Stimulated activated CD4-positive, alpha-beta T cell treated with anti-CD3 and anti-CD28 coated beads, TNF-alpha, amount 100 ng/mL, for 48 hours (primary cell): ENCODE measurements around the gene SMAD5.

Experiments
- DNase-seq, 3 donors: peaks; one replicate each; pipeline ENCODE4 v3.0.0-alpha.2; 2020; ENCODE audit warnings: low read depth in 3 of 3

SMAD5 gene

DNA sequence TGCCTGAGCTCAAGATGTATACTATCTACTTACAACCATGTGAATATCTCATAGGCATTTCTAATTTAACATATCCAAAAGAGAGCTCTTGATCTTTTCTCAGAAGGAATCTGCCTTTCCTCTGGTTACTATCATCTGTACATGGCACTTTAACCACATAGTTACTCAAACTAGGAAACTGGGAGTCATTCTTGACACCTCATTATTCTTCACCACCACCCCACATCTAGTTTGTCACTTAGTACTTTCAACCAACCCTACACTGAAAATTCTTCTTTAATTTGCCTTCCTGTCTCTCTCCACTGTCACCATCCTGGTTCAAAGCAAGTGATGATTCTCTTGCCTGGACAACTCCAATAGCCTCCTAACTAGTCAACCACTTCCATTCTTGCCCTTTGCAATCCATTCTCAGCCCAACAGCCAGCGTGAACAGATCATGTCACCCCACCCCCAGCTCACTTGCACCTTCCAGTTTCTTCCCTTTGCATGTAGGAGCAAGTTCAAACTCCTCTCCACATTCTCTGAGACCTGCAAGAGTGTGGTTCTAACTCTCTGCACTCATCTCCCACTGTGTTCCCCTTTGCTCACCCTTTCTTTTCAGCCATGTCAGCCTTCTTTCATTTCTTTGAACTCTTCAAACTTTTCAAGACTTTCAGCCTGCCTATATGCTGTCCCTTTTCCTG, 17.3 kb upstream of the SMAD5 start:
- DNase-seq = no peak

DNA sequence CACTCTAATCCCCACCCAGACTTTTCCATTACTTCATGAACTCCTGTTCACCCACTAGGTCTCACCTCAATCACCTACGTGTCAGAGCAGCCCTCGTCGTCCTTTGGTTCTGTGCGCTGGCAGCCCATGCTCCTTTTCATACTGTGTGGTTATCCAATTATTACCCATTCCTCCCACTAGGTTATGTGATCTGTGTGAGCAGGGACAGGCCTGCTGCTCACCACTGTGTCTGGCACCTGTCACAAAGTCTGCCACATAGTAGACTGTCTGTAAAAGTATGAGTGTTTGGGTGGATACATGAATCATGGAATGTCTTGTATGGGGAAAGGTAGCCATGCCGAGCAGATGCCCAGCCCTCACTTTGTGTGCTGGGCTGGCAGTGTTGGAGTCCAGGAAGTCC, 12.1 kb upstream of the SMAD5 start:
- no peak for DNase-seq

DNA sequence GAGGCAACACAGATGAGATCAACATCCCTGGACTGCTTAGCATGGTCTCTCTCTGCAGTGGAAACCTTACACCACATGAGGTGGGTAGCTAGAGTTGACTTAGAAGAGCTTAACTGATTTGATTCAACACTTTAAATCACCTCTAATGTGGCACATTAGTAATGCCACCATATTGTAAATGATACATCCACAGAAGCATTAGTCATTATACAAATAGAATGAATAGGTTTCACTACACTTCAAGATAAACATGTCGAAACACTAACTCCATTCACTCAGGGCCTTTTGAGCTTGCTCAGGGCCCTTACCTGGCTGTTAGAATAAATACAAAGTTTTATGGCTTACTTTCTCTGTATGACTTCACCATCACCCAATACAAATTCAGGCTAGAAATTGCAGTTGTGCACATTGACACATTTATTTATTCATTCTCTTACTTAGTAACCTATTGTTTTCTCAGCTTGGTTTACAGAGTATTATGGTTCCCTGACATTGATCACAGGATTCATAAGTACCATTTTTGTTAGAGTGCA, 9.3 kb upstream of the SMAD5 start:
- DNase-seq = no peak

GRCh38 chr5:136127560-136127959, 5.1 kb upstream of the SMAD5 start:
- no peak for DNase-seq

- DNase-seq = no peak
Observed at GRCh38 chr5:136128481-136128880, 4.2 kb upstream of the SMAD5 start.

- no peak for DNase-seq
Observed at GRCh38 chr5:136129445-136129844, 3.2 kb upstream of the SMAD5 start.

GRCh38 chr5:136130581-136130980, 2.1 kb upstream of the SMAD5 start:
- no peak for DNase-seq

DNA sequence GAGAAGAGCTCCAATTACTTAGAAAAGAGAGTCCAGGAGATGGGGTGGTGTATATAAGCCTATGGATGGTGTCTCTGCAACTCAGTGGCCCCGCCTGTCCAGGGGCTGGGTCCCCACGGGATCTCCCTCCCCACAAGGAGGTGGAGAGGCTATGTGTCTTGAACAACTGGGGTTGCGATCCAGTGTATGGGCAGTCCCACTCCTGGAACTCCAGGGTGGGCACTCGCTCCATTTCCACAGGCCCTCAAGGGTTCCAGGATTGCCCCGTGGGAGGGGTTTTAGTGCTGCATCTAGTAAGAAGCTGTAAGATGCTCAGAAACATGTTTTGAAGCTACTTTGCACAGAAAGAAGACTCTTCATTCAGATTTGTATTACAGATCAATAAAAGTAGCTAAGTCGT, 558 bp upstream of the SMAD5 start:
- no peak for DNase-seq

GRCh38 chr5:136133222-136133921, 727 bp downstream of the SMAD5 start:
- DNase-seq = no peak

DNA sequence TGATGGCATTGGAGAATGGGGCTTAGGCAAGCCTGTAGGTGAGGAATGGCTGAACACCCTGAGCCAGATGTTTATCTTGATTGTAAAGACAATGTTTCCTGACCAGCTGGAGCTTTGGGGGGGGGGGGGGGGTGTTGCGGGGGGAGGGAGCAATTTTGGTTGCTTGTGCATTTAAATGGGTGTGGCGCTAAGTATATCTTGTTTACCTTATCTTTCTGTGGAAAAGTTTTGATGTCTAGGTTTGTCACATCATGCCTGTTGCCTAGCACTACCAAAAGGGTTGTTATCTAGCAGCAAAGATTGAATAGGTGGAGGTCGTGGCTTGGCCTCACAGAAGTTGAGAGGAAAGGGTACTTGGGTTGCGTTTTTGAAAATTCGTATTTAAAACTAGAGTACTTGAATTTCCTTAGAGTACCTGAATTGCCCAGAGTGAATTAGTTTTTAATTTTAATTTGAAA, 1.3 kb downstream of the SMAD5 start:
- DNase-seq = no peak

DNA sequence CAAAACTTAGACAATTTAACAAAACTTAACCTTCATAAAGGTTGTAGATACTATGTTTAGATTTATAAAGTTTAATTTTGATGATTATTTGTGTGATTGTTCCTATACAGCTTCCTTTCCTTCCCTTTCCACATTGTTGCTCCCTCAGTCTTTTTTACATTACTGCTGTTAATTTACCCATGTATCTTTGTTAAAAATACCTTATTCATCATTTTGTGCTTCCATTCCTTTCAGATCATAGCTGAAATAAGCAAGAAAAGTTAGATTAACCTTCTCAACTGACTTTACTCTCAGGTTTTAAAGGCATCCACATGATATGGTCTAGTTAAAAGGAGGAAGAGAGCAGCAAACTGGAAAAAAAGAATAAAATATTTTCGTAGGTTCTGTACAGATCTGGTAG, 2.0 kb downstream of the SMAD5 start:
- no peak for DNase-seq

DNA sequence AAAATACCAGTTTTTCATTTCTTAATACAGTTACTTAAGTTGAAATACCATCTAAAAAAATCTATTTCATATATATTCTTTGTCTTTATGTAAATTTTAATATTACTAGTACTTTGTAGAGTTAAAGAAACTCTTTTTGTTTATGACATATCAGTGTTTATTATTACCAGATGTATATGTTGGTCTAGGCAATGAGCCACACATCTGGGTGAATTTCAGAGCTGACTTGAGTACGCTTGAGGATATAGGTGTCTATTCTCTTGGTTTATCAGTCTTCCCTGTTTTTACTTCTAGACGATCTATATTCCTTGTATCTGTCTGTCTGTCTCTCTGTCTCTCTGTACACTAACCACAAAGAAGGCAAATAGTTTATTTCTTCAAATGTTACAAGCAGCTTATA, 2.9 kb downstream of the SMAD5 start:
- no peak for DNase-seq

DNA sequence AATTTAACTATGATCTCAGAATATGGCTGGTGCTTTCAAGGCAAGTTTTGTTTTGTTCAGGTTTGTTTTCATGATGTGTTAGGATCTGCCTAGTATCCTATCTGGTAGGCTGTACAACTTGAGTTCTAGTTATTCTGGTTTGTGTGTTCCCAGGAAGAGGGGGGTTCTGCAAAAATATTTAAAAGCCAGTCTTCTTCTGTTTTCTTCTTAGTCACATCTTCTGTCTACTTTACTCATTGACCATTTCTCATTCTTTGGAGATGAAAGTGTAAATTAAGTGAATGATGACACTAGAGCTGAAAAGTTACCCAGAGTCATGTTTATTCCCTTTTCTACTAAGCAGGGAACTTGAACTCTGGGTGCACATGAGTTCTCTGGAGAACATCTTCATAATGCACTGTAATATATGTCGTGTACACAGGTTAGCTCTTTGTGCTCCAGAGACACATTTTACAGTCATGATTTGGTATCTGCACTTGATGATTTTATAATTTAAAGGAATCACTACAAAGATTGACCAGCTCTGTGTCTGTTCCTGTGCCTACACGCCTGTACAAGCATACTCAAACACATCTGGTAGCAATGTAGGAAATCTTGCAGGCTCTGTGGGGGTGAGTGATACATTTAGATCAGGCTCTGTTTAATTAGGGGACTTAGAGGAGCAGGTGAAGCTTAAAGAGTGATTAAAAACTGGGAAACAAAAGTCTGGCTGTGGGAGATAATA, 5.0 kb downstream of the SMAD5 start:
- no peak for DNase-seq

GRCh38 chr5:136141561-136141960, 8.9 kb downstream of the SMAD5 start:
- no peak for DNase-seq

GRCh38 chr5:136143312-136143711, 10.7 kb downstream of the SMAD5 start:
- DNase-seq = no peak

DNA sequence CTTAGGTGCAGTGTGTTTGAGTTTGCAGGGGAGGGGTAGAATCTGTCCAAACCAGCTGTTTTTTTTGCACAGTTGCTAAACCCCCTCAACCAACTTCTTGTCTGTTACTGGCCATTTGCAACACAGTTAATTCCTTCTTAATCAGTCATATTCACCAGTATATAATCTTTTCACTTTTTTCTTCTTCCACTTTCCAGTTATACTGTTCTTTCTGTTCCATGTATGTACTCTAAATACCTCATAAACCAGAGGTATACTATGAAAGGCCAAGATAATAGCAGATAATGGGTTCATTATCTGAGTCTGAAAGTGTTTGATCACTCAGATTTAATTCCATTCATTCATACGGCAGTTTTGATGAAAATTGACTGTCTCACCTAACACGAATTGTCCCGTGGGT, 11.1 kb downstream of the SMAD5 start:
- no peak for DNase-seq

DNA sequence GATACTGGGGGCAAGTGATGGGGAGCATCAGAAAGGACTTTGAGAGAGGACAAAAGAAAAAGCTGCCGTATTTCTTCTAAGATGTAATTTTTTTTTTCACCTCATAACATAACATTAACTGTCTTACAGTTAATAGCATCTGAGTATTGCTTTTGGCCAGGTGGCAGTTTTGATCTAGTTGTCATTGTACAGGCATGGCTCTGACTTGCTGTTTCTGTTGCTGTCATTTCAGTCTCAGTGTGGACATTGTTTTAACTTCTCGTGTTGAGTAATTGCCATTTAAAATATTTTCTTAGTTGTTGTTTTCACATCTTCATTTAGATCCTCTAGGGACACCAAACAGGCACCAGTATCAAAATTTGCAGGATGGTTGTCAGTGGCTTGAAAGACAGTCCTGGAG, 12.4 kb downstream of the SMAD5 start:
- DNase-seq = no peak

DNA sequence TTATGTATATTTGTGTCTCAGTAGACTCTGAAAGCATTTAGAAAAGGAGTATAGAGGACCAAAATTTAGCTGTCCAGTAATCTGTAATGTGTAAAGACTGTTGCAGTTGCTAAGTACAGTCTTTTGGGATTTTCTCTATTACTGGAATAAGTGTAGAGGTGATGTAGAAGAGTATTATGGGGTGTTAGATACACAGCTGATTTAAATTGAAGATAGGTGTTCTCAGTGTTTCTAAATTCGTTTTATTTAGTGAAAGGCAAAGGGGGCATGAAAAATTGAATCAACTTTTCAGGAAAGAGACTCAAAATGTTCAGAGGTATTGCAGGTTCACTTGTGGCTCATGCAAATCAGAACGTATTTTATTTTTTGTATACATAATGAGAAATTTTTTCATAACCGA, 13.6 kb downstream of the SMAD5 start:
- DNase-seq = no peak

DNA sequence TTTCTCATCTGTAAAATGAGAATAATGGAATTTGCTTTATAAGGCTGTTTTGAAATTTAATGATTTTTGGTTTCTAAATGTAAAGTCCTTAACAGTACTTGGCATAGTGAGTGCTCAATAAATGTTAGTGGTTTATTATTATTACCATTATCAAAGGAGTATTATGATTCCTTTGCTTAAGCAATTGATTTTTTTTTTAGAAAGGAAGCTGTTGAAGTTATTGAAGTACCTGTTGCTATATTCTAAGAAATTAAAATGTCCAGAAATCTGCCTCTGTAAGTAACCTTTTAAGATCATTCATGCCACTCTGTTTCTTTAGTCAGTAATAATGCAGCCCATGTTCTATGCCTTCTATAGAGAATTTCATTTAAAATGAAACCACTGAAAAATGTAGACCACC, 15.0 kb downstream of the SMAD5 start:
- no peak for DNase-seq

DNA sequence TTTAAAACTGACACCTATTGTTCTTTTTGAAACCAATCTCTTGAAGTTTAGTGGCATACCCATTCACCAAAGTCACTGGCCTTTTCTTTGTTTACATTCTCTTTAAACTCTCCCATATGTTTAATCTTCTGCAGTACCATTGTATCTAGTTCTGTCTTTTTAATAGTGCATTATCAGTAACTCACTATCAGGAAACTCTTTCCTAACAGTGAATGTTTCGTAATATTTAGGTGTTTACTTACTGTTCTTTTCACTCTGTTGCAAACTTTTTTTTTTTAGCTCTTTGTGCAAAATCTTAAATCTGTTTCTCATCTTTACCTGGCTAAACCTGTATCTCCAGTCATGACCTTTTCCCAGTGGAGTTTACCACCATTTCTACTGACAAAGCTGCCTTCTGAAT, 17.2 kb downstream of the SMAD5 start:
- no peak for DNase-seq

- no peak for DNase-seq
Observed at GRCh38 chr5:136153581-136154236, 21.1 kb downstream of the SMAD5 start.

GRCh38 chr5:136155078-136155477, 22.4 kb downstream of the SMAD5 start:
- DNase-seq = no peak
